HepG2 (cell line): ENCODE measurements around the gene RGS2.

Experiments
- BRCA1 ChIP-seq: sonication (generic); formaldehyde crosslinking; IDR thresholded peaks from 2 replicates; pipeline ENCODE4 v1.4.0; 2020; ENCODE audit warnings: missing genetic modification reagents
- DMAP1 ChIP-seq: IDR thresholded peaks from 2 replicates; pipeline ENCODE4 v1.6.1; 2016
- FOXO1 ChIP-seq: sonication (generic); formaldehyde crosslinking; IDR thresholded peaks from 2 replicates; pipeline ENCODE4 v1.4.0; 2020; ENCODE audit warnings: missing genetic modification reagents
- IRX3 ChIP-seq: sonication (generic); formaldehyde crosslinking; IDR thresholded peaks from 2 replicates; pipeline ENCODE4 v1.8.1; 2023; ENCODE audit warnings: mild to moderate bottlenecking, low read depth, missing genetic modification reagents, borderline replicate concordance
- NCOA1 ChIP-seq: sonication (generic); formaldehyde crosslinking; IDR thresholded peaks from 2 replicates; pipeline ENCODE4 v1.9.0; 2021; ENCODE audit warnings: missing genetic modification reagents
- POLR2A ChIP-seq, 2 experiments: IDR thresholded peaks; 2 replicates each; pipeline ENCODE4 v1.6.1; 2011; ENCODE audit warnings: low read depth in 2 of 2, low read length in 2 of 2, mild to moderate bottlenecking in 1 of 2, moderate library complexity in 1 of 2; ENCODE audit not compliant: insufficient read depth in 1 of 2
- SALL1 ChIP-seq: sonication (generic); formaldehyde crosslinking; IDR thresholded peaks from 2 replicates; pipeline ENCODE4 v1.8.0; 2022; ENCODE audit warnings: mild to moderate bottlenecking, missing genetic modification reagents
- ZMYM2 ChIP-seq: sonication (generic); formaldehyde crosslinking; IDR thresholded peaks from 2 replicates; pipeline ENCODE4 v1.8.0; 2022; ENCODE audit warnings: mild to moderate bottlenecking, missing genetic modification reagents
- ZNF263 ChIP-seq: sonication (generic); formaldehyde crosslinking; IDR thresholded peaks from 2 replicates; pipeline ENCODE4 v1.4.0; 2020; ENCODE audit warnings: missing genetic modification reagents
- ZSCAN20 ChIP-seq: sonication (generic); formaldehyde crosslinking; IDR thresholded peaks from 2 replicates; pipeline ENCODE4 v1.4.0; 2020; ENCODE audit warnings: missing genetic modification reagents, mild to moderate bottlenecking, borderline replicate concordance
- TF ChIP-seq, protein P1 (sequence below): sonication (generic); formaldehyde crosslinking; IDR thresholded peaks from 2 replicates; pipeline ENCODE4 v1.4.0; 2020; ENCODE audit warnings: low read depth, mild to moderate bottlenecking, missing genetic modification reagents
- TF ChIP-seq, protein P2 (sequence below): sonication (generic); formaldehyde crosslinking; IDR thresholded peaks from 2 replicates; pipeline ENCODE4 v1.8.0; 2022; ENCODE audit warnings: mild to moderate bottlenecking, missing genetic modification reagents; ENCODE audit not compliant: insufficient replicate concordance
- TF ChIP-seq, protein P3 (sequence below), 2 experiments: fragments of 450-650 bp in 1 of 2; sonication (generic) in 1 of 2; formaldehyde crosslinking in 1 of 2; IDR thresholded peaks; 2 replicates each; pipeline versions ENCODE4 v1.6.1 to v1.8.0; 2016 to 2022; ENCODE audit warnings: antibody characterized with exemption in 1 of 2, mild to moderate bottlenecking in 1 of 2, missing genetic modification reagents in 1 of 2

DNA sequence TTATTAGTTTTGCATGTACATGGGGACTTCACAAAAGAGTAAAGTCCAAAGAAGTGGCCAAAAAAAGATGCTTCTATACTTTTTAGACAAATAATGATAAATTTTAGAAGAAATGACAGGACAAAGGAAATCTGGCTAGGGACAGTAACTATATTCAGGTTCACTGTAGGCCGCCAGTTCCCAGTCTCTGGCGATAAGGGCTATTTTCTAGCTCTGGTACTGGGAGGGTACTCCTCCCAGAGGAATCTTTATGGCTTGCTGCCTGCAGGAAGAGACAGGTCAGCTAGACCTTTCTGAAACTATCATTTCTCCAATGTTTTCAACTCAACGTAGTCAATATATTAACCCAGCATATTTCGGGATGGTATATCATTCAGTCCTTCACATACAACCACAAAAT lies 37.5 kb upstream of the RGS2 start:
- no peak for TF ChIP-seq ZNF263 (CRISPR knock-in tag)
- TF ChIP-seq DMAP1 (CRISPR knock-in tag): no peak
- TF ChIP-seq ZSCAN20 (CRISPR knock-in tag): no peak
- TF ChIP-seq NCOA1 (CRISPR knock-in tag): no peak
- TF ChIP-seq, protein P1, sequence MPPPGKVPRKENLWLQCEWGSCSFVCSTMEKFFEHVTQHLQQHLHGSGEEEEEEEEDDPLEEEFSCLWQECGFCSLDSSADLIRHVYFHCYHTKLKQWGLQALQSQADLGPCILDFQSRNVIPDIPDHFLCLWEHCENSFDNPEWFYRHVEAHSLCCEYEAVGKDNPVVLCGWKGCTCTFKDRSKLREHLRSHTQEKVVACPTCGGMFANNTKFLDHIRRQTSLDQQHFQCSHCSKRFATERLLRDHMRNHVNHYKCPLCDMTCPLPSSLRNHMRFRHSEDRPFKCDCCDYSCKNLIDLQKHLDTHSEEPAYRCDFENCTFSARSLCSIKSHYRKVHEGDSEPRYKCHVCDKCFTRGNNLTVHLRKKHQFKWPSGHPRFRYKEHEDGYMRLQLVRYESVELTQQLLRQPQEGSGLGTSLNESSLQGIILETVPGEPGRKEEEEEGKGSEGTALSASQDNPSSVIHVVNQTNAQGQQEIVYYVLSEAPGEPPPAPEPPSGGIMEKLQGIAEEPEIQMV: no peak
- TF ChIP-seq, protein P2, sequence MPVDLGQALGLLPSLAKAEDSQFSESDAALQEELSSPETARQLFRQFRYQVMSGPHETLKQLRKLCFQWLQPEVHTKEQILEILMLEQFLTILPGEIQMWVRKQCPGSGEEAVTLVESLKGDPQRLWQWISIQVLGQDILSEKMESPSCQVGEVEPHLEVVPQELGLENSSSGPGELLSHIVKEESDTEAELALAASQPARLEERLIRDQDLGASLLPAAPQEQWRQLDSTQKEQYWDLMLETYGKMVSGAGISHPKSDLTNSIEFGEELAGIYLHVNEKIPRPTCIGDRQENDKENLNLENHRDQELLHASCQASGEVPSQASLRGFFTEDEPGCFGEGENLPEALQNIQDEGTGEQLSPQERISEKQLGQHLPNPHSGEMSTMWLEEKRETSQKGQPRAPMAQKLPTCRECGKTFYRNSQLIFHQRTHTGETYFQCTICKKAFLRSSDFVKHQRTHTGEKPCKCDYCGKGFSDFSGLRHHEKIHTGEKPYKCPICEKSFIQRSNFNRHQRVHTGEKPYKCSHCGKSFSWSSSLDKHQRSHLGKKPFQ (CRISPR knock-in tag): no peak
- no peak for TF ChIP-seq IRX3 (CRISPR knock-in tag)
- TF ChIP-seq FOXO1 (CRISPR knock-in tag): no peak
- no peak for TF ChIP-seq SALL1 (CRISPR knock-in tag)
- TF ChIP-seq, protein P3, sequence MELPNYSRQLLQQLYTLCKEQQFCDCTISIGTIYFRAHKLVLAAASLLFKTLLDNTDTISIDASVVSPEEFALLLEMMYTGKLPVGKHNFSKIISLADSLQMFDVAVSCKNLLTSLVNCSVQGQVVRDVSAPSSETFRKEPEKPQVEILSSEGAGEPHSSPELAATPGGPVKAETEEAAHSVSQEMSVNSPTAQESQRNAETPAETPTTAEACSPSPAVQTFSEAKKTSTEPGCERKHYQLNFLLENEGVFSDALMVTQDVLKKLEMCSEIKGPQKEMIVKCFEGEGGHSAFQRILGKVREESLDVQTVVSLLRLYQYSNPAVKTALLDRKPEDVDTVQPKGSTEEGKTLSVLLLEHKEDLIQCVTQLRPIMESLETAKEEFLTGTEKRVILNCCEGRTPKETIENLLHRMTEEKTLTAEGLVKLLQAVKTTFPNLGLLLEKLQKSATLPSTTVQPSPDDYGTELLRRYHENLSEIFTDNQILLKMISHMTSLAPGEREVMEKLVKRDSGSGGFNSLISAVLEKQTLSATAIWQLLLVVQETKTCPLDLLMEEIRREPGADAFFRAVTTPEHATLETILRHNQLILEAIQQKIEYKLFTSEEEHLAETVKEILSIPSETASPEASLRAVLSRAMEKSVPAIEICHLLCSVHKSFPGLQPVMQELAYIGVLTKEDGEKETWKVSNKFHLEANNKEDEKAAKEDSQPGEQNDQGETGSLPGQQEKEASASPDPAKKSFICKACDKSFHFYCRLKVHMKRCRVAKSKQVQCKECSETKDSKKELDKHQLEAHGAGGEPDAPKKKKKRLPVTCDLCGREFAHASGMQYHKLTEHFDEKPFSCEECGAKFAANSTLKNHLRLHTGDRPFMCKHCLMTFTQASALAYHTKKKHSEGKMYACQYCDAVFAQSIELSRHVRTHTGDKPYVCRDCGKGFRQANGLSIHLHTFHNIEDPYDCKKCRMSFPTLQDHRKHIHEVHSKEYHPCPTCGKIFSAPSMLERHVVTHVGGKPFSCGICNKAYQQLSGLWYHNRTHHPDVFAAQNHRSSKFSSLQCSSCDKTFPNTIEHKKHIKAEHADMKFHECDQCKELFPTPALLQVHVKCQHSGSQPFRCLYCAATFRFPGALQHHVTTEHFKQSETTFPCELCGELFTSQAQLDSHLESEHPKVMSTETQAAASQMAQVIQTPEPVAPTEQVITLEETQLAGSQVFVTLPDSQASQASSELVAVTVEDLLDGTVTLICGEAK (IDR thresholded peaks at IDR 0.05): no peak
- TF ChIP-seq, protein P3 (CRISPR knock-in tag; IDR thresholded peaks at IDR 0.05): no peak
- TF ChIP-seq BRCA1 (CRISPR knock-in tag): no peak
- TF ChIP-seq ZMYM2 (CRISPR knock-in tag): no peak
- TF ChIP-seq POLR2A (IDR thresholded peaks at IDR 0.05; ENCODE audit: insufficient read depth in 1 of 2, low read depth in 2 of 2, low read length in 2 of 2): no peak
